ENCODE measurements around the gene SCN4B. TPM values are rescaled to one million over a fixed set of nuclear protein-coding genes. Genes with fewer than 3 reads are reported as not detected.

SCN4B gene
- total and polyA plus RNA-seq, 2 of the 8 experiments (the other 6 are each of a cell fraction or from before 2014, with no cell fraction given), result 2.8 to 4.9 TPM

- TF ChIP-seq CHD7 (IDR thresholded peaks at IDR 0.05; ENCODE audit: insufficient replicate concordance, low read length) (no peak), E2F6 (IDR thresholded peaks at IDR 0.05) (no peak), ASH2L (IDR thresholded peaks at IDR 0.05; ENCODE audit: low read length) (no peak), RNF2 (IDR thresholded peaks at IDR 0.05; ENCODE audit: borderline replicate concordance, low read depth, low read length, missing control alignments, poor library complexity, severe bottlenecking) (no peak)
- TF ChIP-seq, protein P1, sequence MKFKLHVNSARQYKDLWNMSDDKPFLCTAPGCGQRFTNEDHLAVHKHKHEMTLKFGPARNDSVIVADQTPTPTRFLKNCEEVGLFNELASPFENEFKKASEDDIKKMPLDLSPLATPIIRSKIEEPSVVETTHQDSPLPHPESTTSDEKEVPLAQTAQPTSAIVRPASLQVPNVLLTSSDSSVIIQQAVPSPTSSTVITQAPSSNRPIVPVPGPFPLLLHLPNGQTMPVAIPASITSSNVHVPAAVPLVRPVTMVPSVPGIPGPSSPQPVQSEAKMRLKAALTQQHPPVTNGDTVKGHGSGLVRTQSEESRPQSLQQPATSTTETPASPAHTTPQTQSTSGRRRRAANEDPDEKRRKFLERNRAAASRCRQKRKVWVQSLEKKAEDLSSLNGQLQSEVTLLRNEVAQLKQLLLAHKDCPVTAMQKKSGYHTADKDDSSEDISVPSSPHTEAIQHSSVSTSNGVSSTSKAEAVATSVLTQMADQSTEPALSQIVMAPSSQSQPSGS (IDR thresholded peaks at IDR 0.05; ENCODE audit: low read length), result no peak
- TF ChIP-seq, protein P2, sequence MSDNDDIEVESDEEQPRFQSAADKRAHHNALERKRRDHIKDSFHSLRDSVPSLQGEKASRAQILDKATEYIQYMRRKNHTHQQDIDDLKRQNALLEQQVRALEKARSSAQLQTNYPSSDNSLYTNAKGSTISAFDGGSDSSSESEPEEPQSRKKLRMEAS (IDR thresholded peaks at IDR 0.05), result no peak
These were observed 59.6 kb downstream of the SCN4B start (continued) for GRCh38 chr11:118092907-118093571.

All from H1 (cell line).